Fibroblast of mammary gland (primary cell): ENCODE measurements around the gene COL27A1.

ENCODE experiments used
- DNase-seq: peaks from one replicate; pipeline ENCODE4 v3.0.0-alpha.2; 2010; ENCODE audit warnings: low read depth
- H3K4me3 ChIP-seq: 2 replicates; pipeline ENCODE4 v1.5.1; 2011; ENCODE audit warnings: low read depth, mild to moderate bottlenecking, low read length, moderate library complexity; ENCODE audit not compliant: control insufficient read depth
- TF ChIP-seq, protein P1 (sequence below): conservative IDR thresholded peaks from 2 replicates; pipeline ENCODE4 v1.5.1; 2011; ENCODE audit warnings: low read depth, low read length, inconsistent platforms; ENCODE audit not compliant: control insufficient read depth, insufficient read depth

Gene COL27A1

GRCh38 chr9:114247491-114247890, 92.2 kb downstream of the COL27A1 start:
- no peak for DNase-seq
- TF ChIP-seq, protein P1, sequence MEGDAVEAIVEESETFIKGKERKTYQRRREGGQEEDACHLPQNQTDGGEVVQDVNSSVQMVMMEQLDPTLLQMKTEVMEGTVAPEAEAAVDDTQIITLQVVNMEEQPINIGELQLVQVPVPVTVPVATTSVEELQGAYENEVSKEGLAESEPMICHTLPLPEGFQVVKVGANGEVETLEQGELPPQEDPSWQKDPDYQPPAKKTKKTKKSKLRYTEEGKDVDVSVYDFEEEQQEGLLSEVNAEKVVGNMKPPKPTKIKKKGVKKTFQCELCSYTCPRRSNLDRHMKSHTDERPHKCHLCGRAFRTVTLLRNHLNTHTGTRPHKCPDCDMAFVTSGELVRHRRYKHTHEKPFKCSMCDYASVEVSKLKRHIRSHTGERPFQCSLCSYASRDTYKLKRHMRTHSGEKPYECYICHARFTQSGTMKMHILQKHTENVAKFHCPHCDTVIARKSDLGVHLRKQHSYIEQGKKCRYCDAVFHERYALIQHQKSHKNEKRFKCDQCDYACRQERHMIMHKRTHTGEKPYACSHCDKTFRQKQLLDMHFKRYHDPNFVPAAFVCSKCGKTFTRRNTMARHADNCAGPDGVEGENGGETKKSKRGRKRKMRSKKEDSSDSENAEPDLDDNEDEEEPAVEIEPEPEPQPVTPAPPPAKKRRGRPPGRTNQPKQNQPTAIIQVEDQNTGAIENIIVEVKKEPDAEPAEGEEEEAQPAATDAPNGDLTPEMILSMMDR: no peak
- H3K4me3 ChIP-seq: no peak overlapping the region

- H3K4me3 ChIP-seq: no peak overlapping the region
- TF ChIP-seq, protein P1: no peak
- DNase-seq: no peak
Measured at GRCh38 chr9:114248299-114248707, 93.0 kb downstream of the COL27A1 start.

DNA sequence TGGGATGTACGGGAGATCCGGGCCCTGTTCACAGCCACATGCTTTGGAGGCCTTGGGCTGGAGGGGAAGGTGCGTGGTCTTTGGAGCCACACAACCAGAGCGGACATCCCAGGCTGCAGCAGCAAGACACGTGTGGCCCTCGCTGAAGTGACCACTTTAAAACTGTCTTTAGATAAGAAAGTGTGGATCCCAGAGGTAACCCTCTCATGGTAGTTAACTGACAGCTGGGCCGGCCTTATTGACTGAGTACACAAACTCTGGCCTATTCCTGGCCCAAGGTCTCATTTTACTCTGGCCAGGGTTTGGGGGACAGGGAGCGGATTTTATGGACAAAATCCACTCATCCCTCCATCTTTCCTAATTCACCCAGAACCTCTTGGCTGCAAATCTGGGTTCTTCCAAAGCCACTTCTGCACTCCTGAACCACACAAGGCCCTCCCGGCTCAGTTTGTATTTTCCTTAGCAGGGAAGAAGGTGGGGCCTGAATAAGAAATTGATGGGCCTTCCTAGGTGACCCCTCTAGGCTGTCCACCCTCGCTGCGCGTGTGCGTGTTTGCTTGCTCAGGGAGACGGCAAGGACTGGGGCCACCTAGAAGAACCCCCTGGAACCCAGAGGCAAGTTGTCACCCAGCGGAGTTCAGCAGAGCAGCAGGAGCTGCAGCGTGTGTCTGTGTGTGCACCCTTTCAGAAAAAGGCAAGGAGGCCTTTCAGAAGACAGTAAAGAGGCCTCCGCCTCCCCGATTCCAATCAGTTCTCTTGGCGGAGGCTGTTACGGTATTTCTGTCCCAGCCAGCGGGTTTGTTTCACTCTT, 94.3 kb downstream of the COL27A1 start:
- TF ChIP-seq, protein P1: no peak
- no peak for DNase-seq
- H3K4me3 ChIP-seq: no peak overlapping the region

GRCh38 chr9:114250235-114250568, 94.9 kb downstream of the COL27A1 start:
- H3K4me3 ChIP-seq: no peak overlapping the region
- TF ChIP-seq, protein P1: no peak
- DNase-seq: peak; percentile 82

DNA sequence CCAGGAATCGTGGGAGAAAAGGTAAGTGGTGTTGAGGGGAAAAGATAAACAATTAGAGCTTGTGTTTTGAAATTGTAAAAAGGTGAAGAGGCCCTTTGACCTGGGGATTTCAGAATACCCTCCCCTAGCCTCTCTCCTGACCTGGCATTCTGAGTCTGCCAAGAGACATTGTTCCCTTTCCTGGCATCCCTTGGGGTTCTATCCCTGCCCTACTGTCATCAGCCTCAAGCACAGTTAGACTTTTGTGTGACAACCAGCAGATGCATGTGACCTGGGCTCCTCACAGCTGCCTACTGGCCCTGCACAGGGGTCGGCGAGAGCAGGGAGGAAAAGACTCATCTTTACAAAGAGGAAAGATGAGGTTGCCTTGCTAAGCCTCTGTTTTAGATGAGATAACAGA, 95.3 kb downstream of the COL27A1 start:
- TF ChIP-seq, protein P1: no peak
- no peak overlapping the region for H3K4me3 ChIP-seq
- no peak for DNase-seq

DNA sequence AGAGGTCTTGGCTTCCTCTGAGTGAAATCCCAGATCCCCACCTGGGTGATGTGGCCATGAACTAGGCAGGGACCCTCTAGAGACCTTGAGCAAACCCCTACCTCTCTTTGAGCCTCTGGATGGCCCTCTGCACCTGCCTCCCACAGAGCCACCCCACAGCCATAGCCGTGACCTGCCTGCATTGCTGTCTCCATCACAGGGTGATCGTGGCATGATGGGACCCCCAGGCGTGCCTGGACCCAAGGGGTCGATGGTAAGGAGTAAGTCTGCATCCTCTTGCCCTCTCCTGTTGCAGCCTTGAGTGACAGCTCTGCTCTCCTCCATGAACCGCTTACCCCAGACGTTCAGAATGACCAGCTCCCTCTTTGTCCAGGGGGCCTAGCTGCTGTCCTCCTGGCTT, 97.1 kb downstream of the COL27A1 start:
- TF ChIP-seq, protein P1: no peak
- no peak for DNase-seq
- no peak overlapping the region for H3K4me3 ChIP-seq
